ENCODE measurements around the gene SLC25A24.
A peak's percentile ranks its signal among the peaks of the same experiment; 100 is the strongest.

SLC25A24 gene

DNA sequence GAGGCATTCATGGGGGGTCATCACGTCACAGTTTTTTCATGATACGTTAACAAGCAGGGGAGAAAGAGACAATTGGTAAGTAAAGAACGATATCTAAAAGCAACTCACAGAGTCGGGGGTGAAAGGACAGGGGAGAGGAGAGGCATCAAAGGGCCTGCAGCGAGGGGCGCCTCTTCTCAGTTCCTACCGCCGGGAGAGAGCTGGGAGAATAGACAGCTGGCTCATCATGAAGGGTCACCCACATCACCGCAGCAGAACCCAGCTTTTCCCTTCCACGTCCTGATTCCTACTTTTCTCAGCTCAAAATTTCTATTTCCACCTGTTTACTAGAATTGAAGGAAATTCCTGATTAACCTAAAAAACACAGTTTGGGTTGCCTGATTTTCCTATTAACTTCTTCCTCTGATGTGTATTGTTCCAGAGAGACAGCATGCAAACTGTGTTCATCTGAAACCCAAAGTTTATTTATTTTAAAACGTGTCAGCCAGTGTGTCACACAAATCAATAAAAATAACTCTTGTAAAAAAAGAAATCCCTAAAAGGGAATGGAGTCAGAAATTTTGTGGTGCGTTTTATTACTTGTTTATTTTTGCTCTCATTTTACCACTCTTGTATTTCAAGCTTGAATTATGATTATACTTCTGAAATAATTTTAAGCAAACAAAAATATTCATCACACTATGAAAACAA lies 75.4 kb downstream of the SLC25A24 start:
- Histone ChIP-seq H4K91ac (ENCODE audit: low read length) (no peak overlapping the region), H2AFZ (ENCODE audit: low read depth, low read length) (no peak overlapping the region), H3K18ac (ENCODE audit: low read depth in 1 of 2, low read length in 2 of 2) (no peak overlapping the region), H3K79me1 (replicated peaks; ENCODE audit: low read length, poor library complexity, severe bottlenecking) (no peaks in the 10 kb centered on the region), H3K14ac (ENCODE audit: low read length in 2 of 2) (no peak overlapping the region), H3K4ac (ENCODE audit: low read depth in 1 of 2, low read length in 2 of 2) (no peak overlapping the region), H2BK5ac (ENCODE audit: low read depth, low read length, poor library complexity, severe bottlenecking) (no peak overlapping the region), H3K4me2 (ENCODE audit: low read length, poor library complexity, severe bottlenecking) (no peak overlapping the region), H2AK5ac (ENCODE audit: low read length, severe bottlenecking) (no peak overlapping the region), H3K4me1 (ENCODE audit: control insufficient read depth, insufficient read depth, low read depth, low read length) (peaks cover 2% of the 10 kb centered on the region), H4K8ac (ENCODE audit: low read length) (no peak overlapping the region), H3K23ac (ENCODE audit: low read length in 2 of 2) (no peak overlapping the region), H3K36me3 (ENCODE audit: control insufficient read depth in 1 of 2, insufficient read depth in 2 of 2, low read depth in 1 of 2, low read length in 2 of 2) (no peaks in the 10 kb centered on the region), H3K4me3 (ENCODE audit: insufficient read depth in 1 of 2, low read depth in 1 of 2, low read length in 2 of 2) (no peak overlapping the region), H2BK15ac (ENCODE audit: low read depth, poor library complexity, severe bottlenecking) (no peak overlapping the region), H3K27ac (ENCODE audit: low read length, poor library complexity, severe bottlenecking) (no peak overlapping the region), H3K9me3 (ENCODE audit: control insufficient read depth, low read length) (no peaks in the 10 kb centered on the region), H3K9ac (ENCODE audit: low read length) (peak overlapping the region; percentile 31), H2BK12ac (ENCODE audit: low read length in 2 of 2) (no peak overlapping the region), H2BK120ac (ENCODE audit: low read depth, low read length) (no peak overlapping the region), H3K27me3 (ENCODE audit: control insufficient read depth in 1 of 2, insufficient read depth in 1 of 2, low read length in 2 of 2) (peaks cover 0 to 16% of the 10 kb centered on the region in 2 experiments)
- no peak for DNase-seq
- WGBS, result 66% methylated on average over 11 of the region's 12 CpGs

DNA sequence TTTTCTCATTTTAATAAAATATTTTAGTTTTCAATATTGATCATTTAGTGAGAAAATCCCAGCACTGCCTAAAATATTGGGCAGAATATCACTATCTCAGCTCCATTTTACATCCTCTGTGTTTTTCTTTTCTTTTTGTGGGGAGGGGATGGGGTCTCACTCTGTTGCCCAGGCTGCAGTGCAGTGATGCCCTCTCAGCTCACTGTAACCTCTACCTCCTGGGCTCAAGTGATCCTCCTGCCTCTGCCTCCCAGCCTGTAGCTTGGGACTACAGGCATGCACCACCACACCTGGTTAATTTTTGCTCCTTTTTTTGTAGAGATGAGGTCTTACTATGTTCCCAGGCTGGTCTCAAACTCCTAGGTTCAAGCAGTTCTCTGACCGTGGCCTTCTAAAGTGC lies 76.1 kb downstream of the SLC25A24 start:
- Histone ChIP-seq H2BK12ac (ENCODE audit: low read length in 2 of 2) (no peak overlapping the region), H4K91ac (ENCODE audit: low read length) (no peak overlapping the region), H3K4me3 (ENCODE audit: insufficient read depth in 1 of 2, low read depth in 1 of 2, low read length in 2 of 2) (no peak overlapping the region), H3K9ac (ENCODE audit: low read length) (no peak overlapping the region), H3K9me3 (ENCODE audit: control insufficient read depth, low read length) (no peaks in the 10 kb centered on the region), H2BK5ac (ENCODE audit: low read depth, low read length, poor library complexity, severe bottlenecking) (no peak overlapping the region), H2BK120ac (ENCODE audit: low read depth, low read length) (no peak overlapping the region), H3K4me2 (ENCODE audit: low read length, poor library complexity, severe bottlenecking) (no peak overlapping the region), H2AK5ac (ENCODE audit: low read length, severe bottlenecking) (no peak overlapping the region), H4K8ac (ENCODE audit: low read length) (no peak overlapping the region), H3K18ac (ENCODE audit: low read depth in 1 of 2, low read length in 2 of 2) (no peak overlapping the region), H2BK15ac (ENCODE audit: low read depth, poor library complexity, severe bottlenecking) (no peak overlapping the region), H3K79me1 (replicated peaks; ENCODE audit: low read length, poor library complexity, severe bottlenecking) (no peaks in the 10 kb centered on the region), H3K23ac (ENCODE audit: low read length in 2 of 2) (no peak overlapping the region), H3K14ac (ENCODE audit: low read length in 2 of 2) (no peak overlapping the region), H3K4me1 (ENCODE audit: control insufficient read depth, insufficient read depth, low read depth, low read length) (peaks cover 2% of the 10 kb centered on the region), H3K27ac (ENCODE audit: low read length, poor library complexity, severe bottlenecking) (no peak overlapping the region), H2AFZ (ENCODE audit: low read depth, low read length) (no peak overlapping the region), H3K36me3 (ENCODE audit: control insufficient read depth in 1 of 2, insufficient read depth in 2 of 2, low read depth in 1 of 2, low read length in 2 of 2) (no peaks in the 10 kb centered on the region), H3K4ac (ENCODE audit: low read depth in 1 of 2, low read length in 2 of 2) (no peak overlapping the region), H3K27me3 (ENCODE audit: control insufficient read depth in 1 of 2, insufficient read depth in 1 of 2, low read length in 2 of 2) (peaks cover 0 to 21% of the 10 kb centered on the region in 2 experiments)
- DNase-seq, result no peak
- WGBS, result 75% methylated on average over 1 of the region's 1 CpG

DNA sequence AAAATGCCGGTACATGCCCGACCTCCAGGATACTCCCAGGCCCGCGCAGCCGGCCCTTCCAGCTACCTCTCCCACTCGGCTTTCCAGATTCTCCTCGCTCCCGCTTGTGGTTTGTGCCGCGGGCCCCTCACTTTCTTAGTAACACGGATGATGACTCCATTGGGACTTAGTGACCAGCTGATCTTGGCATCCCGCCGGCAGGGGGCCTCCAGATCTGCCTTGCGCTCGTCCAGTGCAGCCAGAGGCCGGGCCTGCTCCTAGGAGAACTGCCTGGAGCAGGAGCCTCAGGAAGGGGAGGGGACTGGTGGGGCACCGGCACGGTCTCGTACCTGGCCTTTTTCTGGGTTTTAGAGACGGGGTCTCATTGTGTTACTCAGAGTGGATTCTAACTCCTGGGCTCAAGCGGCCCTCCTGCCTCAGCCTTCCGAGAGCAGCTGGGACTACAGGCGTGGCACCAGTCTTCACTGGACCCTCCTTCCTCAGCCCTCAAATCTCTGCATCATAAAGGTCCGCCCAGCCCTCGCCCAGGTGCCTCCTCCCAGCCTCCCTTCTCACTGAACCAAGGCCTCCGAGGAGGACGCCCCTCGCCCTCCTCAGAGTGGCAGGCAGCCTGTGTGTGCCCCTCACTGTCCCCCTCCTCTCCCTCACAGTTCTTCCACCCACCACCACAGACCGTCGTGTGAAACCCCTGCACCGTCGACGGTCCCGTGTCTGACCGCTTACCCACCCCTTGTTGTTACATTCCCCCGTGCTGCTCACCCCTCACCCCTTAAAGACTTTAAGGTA lies 78.6 kb downstream of the SLC25A24 start:
- Histone ChIP-seq H3K9me3 (ENCODE audit: control insufficient read depth, low read length) (no peaks in the 10 kb centered on the region), H3K4me2 (ENCODE audit: low read length, poor library complexity, severe bottlenecking) (no peak overlapping the region), H2BK120ac (ENCODE audit: low read depth, low read length) (no peak overlapping the region), H3K36me3 (ENCODE audit: control insufficient read depth in 1 of 2, insufficient read depth in 2 of 2, low read depth in 1 of 2, low read length in 2 of 2) (no peaks in the 10 kb centered on the region), H3K4ac (ENCODE audit: low read depth in 1 of 2, low read length in 2 of 2) (no peak overlapping the region), H3K14ac (ENCODE audit: low read length in 2 of 2) (peak overlapping the region in 1 of 2 experiments; percentile 77), H3K23ac (ENCODE audit: low read length in 2 of 2) (no peak overlapping the region), H3K27ac (ENCODE audit: low read length, poor library complexity, severe bottlenecking) (no peak overlapping the region), H2BK12ac (ENCODE audit: low read length in 2 of 2) (no peak overlapping the region), H4K91ac (ENCODE audit: low read length) (peak overlapping the region; percentile 45), H3K18ac (ENCODE audit: low read depth in 1 of 2, low read length in 2 of 2) (no peak overlapping the region), H2AFZ (ENCODE audit: low read depth, low read length) (no peak overlapping the region), H4K8ac (ENCODE audit: low read length) (no peak overlapping the region), H2BK15ac (ENCODE audit: low read depth, poor library complexity, severe bottlenecking) (no peak overlapping the region), H3K4me3 (ENCODE audit: insufficient read depth in 1 of 2, low read depth in 1 of 2, low read length in 2 of 2) (no peak overlapping the region), H3K79me1 (replicated peaks; ENCODE audit: low read length, poor library complexity, severe bottlenecking) (no peaks in the 10 kb centered on the region), H3K27me3 (ENCODE audit: control insufficient read depth in 1 of 2, insufficient read depth in 1 of 2, low read length in 2 of 2) (peaks cover 0 to 30% of the 10 kb centered on the region in 2 experiments), H3K9ac (ENCODE audit: low read length) (no peak overlapping the region), H3K4me1 (ENCODE audit: control insufficient read depth, insufficient read depth, low read depth, low read length) (peaks cover 2% of the 10 kb centered on the region), H2AK5ac (ENCODE audit: low read length, severe bottlenecking) (no peak overlapping the region), H2BK5ac (ENCODE audit: low read depth, low read length, poor library complexity, severe bottlenecking) (no peak overlapping the region)
- peak; percentile 22 for DNase-seq
- WGBS, result 74% methylated on average over 33 of the region's 36 CpGs

DNA sequence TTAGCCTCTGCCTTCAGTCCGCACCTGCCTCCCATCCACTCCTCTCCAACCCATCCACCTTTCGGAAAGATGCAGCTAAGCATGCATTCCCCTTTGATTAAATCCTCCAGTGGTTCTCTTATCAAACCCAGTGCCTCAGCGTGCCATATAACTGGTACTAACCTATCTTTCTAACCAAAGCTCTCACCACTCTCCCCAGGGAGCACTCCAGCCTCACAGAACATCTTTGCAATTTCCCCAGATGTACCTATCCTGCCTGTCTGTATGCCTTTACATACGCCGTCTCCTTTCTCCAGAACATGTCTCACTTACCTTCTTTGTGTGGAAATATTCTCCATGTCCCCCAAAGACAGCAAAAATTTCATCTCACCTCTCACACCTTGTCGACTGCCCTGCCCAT lies 80.0 kb downstream of the SLC25A24 start:
- WGBS, result 96% methylated on average over 6 of the region's 6 CpGs
- peaks cover 0 to 37% of the 10 kb centered on the region in 2 experiments for H3K27me3 ChIP-seq (ENCODE audit: control insufficient read depth in 1 of 2, insufficient read depth in 1 of 2, low read length in 2 of 2)

More for the DNA sequence above, 80.0 kb downstream of the SLC25A24 start:
- H2AFZ ChIP-seq (ENCODE audit: low read depth, low read length), result no peak overlapping the region
- no peak for DNase-seq
- H3K18ac ChIP-seq (ENCODE audit: low read depth in 1 of 2, low read length in 2 of 2), result no peak overlapping the region
- no peak overlapping the region for H3K14ac ChIP-seq (ENCODE audit: low read length in 2 of 2)
- H3K27ac ChIP-seq (ENCODE audit: low read length, poor library complexity, severe bottlenecking), result no peak overlapping the region
- no peak overlapping the region for H4K91ac ChIP-seq (ENCODE audit: low read length)
- H2BK15ac ChIP-seq (ENCODE audit: low read depth, poor library complexity, severe bottlenecking), result no peak overlapping the region
- no peak overlapping the region for H3K4ac ChIP-seq (ENCODE audit: low read depth in 1 of 2, low read length in 2 of 2)
- no peak overlapping the region for H4K8ac ChIP-seq (ENCODE audit: low read length)
- no peak overlapping the region for H3K23ac ChIP-seq (ENCODE audit: low read length in 2 of 2)
- H2BK12ac ChIP-seq (ENCODE audit: low read length in 2 of 2), result no peak overlapping the region
- no peak overlapping the region for H2BK120ac ChIP-seq (ENCODE audit: low read depth, low read length)
- no peak overlapping the region for H3K9ac ChIP-seq (ENCODE audit: low read length)
- no peak overlapping the region for H3K4me3 ChIP-seq (ENCODE audit: insufficient read depth in 1 of 2, low read depth in 1 of 2, low read length in 2 of 2)
- H3K79me1 ChIP-seq (replicated peaks; ENCODE audit: low read length, poor library complexity, severe bottlenecking), result no peaks in the 10 kb centered on the region
- no peaks in the 10 kb centered on the region for H3K9me3 ChIP-seq (ENCODE audit: control insufficient read depth, low read length)
- no peak overlapping the region for H2BK5ac ChIP-seq (ENCODE audit: low read depth, low read length, poor library complexity, severe bottlenecking)
- no peak overlapping the region for H2AK5ac ChIP-seq (ENCODE audit: low read length, severe bottlenecking)
- H3K4me2 ChIP-seq (ENCODE audit: low read length, poor library complexity, severe bottlenecking), result no peak overlapping the region
- H3K4me1 ChIP-seq (ENCODE audit: control insufficient read depth, insufficient read depth, low read depth, low read length), result peaks cover 2% of the 10 kb centered on the region
- H3K36me3 ChIP-seq (ENCODE audit: control insufficient read depth in 1 of 2, insufficient read depth in 2 of 2, low read depth in 1 of 2, low read length in 2 of 2), result no peaks in the 10 kb centered on the region

All from mesenchymal stem cell (in vitro differentiated cells and primary cell).